Ovary (tissue), 9 donors: ENCODE data around the gene MAN2A2. TPM values are rescaled to one million over a fixed set of nuclear protein-coding genes. Genes with fewer than 3 reads are reported as not detected.

Experiments used
- DNase-seq, 5 donors: peaks; one replicate each; pipeline ENCODE4 v3.0.0-alpha.2; 2019 to 2020
- H3K27ac ChIP-seq, 2 donors: fragments of 200-600 bp; one replicate each; pipeline versions ENCODE4 v1.5.1 to v1.8.0; 2019 to 2022
- H3K27me3 ChIP-seq: fragments of 200-600 bp; one replicate; pipeline ENCODE4 v1.8.0; 2022
- H3K36me3 ChIP-seq: fragments of 200-600 bp; sonication (generic); one replicate; pipeline ENCODE4 v1.5.1; 2019
- H3K4me1 ChIP-seq: one replicate; pipeline ENCODE4 v1.8.1; 2013; ENCODE audit warnings: mild to moderate bottlenecking, moderate library complexity; ENCODE audit not compliant: insufficient read depth
- H3K4me3 ChIP-seq: fragments of 200-600 bp; sonication (generic); one replicate; pipeline ENCODE4 v1.5.1; 2017
- H3K9me3 ChIP-seq, 2 donors: fragments of 200-600 bp in 1 of 2; sonication (generic) in 1 of 2; one replicate each; pipeline versions ENCODE4 v1.5.1 to v1.8.1; 2013 to 2019; ENCODE audit warnings: mild to moderate bottlenecking in 1 of 2, moderate library complexity in 1 of 2
- EP300 ChIP-seq: sonication (generic); formaldehyde crosslinking; IDR thresholded peaks from one replicate; pipeline ENCODE4 v1.6.1; 2017; ENCODE audit warnings: antibody characterized with exemption
- POLR2A ChIP-seq: fragments of 450-650 bp; IDR thresholded peaks from one replicate; pipeline ENCODE4 v1.6.1; 2017; ENCODE audit warnings: antibody characterized with exemption, mild to moderate bottlenecking, moderate library complexity
- WGBS, 3 donors: extraction: QIAGEN DNeasy Blood & Tissue Kit in 1 of 3; methylation state at CpG; one replicate each; pipeline versions ENCODE4 v1.1.5 to v1.1.7; 2013 to 2017; 5-methylcytosine and 5-hydroxymethylcytosine counted together
- intact Hi-C, 4 donors: fragments of 100-400 bp; cut with DNase I; formaldehyde crosslinking; loops; one replicate each; pipeline versions ENCODE4 v1.11.0 to v1.15.1; 2022 to 2023
- polyA plus RNA-seq, 2 donors: library from polyadenylated mRNA; stranded (reverse); fragments of 200-250 nt in 1 of 2; fragments of 350-450 nt in 1 of 2; fragmentation: Illumina TruSeq in 1 of 2; extraction: RNeasy Lipid Tissue Mini Kit (QIAGEN cat#74804) in 1 of 2; gene quantifications; one replicate each; pipeline ENCODE4 v1.2.3, GENCODE V29; 2013 to 2014
- small RNA-seq: library from RNA; depleted of rRNA; stranded (forward); fragments of <200 nt; gene quantifications from one replicate; pipeline ENCODE3, GENCODE V24; 2016
- total RNA-seq, 7 donors: library from RNA; depleted of rRNA in 2 of 7; stranded (reverse); fragments of >200 nt in 2 of 7; fragmentation: NEBNext Ultra II Directional in 3 of 7; extraction: Animal tissue kit (Norgen Biotek cat#: 25700) in 3 of 7; gene quantifications; one replicate each; pipeline versions ENCODE4 v1.1.0 to v1.2.4, GENCODE V29; 2016 to 2023
- TF ChIP-seq, protein P1 (sequence below), 3 donors: fragments of 450-650 bp in 2 of 3; fragments of 200-600 bp in 1 of 3; IDR thresholded peaks; one replicate each; pipeline versions ENCODE4 v1.5.1 to v1.8.0; 2016 to 2022; ENCODE audit warnings: antibody characterized with exemption in 3 of 3, mild to moderate bottlenecking in 1 of 3
- donor health status: DM: no; HTN: no; CAD: no; lungs with moderate emphysema.
- donor health status: DM: no; HTN: no; CAD: no.
- donor health status: Bipolar disorder and iron deficiency.
- donor health status: DM: yes; HTN: yes; CAD: no.
- donor health status: DM: no; HTN: no; CAD: no.
- donor health status: DM: yes; HTN: yes; CAD: no.

MAN2A2 gene
- total and polyA plus RNA-seq, 9 donors = 25.3 to 66.5 (median 31.2) TPM

- TF ChIP-seq, protein P1, sequence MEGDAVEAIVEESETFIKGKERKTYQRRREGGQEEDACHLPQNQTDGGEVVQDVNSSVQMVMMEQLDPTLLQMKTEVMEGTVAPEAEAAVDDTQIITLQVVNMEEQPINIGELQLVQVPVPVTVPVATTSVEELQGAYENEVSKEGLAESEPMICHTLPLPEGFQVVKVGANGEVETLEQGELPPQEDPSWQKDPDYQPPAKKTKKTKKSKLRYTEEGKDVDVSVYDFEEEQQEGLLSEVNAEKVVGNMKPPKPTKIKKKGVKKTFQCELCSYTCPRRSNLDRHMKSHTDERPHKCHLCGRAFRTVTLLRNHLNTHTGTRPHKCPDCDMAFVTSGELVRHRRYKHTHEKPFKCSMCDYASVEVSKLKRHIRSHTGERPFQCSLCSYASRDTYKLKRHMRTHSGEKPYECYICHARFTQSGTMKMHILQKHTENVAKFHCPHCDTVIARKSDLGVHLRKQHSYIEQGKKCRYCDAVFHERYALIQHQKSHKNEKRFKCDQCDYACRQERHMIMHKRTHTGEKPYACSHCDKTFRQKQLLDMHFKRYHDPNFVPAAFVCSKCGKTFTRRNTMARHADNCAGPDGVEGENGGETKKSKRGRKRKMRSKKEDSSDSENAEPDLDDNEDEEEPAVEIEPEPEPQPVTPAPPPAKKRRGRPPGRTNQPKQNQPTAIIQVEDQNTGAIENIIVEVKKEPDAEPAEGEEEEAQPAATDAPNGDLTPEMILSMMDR (IDR thresholded peaks at IDR 0.05) = no peak
- TF ChIP-seq EP300 (no peak), POLR2A (no peak)
- WGBS, 3 donors = 93 to 98% (median 95%) methylated on average over 1 of the region's 1 CpG
- DNase-seq = no peak
- intact Hi-C loops = no loop called here
- Histone ChIP-seq H3K4me1 (no peaks in the 10 kb centered on the region), H3K4me3 (no peak overlapping the region), H3K27ac (no peak overlapping the region), H3K9me3 (no peaks in the 10 kb centered on the region), H3K27me3 (no peaks in the 10 kb centered on the region), H3K36me3 (no peaks in the 10 kb centered on the region)
Observed at GRCh38 chr15:90968434-90968833, 65.3 kb downstream of the MAN2A2 start.

DNA sequence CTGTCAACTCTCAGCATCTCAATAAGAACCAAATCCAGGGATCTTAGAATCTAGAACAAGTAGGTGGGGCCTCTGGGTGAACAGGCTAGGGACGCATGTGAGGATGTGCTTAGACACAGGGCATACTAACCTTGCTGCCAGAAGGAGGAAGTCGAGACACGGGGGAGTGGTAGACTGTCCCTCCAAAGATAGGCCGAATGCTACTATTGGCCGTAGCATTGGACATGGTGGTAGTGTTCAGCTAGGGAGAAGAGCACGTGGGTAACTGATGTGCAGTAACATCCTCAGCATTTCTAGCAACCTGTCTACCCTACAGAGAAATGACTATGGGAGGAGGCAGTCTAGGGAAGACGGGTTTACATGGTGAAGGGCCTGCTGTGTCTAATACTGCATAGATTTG is 67.2 kb downstream of the MAN2A2 start:
- H3K9me3 ChIP-seq = no peaks in the 10 kb centered on the region
- no peak overlapping the region for H3K27ac ChIP-seq
- H3K4me1 ChIP-seq = no peaks in the 10 kb centered on the region
- H3K4me3 ChIP-seq = no peak overlapping the region
- no peak for DNase-seq
- no peaks in the 10 kb centered on the region for H3K36me3 ChIP-seq
- WGBS, 3 donors = 84 to 91% (median 87%) methylated on average over 7 of the region's 7 CpGs
- H3K27me3 ChIP-seq = no peaks in the 10 kb centered on the region
- intact Hi-C loops = no loop called here
- TF ChIP-seq EP300 (no peak), POLR2A (no peak)
- TF ChIP-seq, protein P1 (IDR thresholded peaks at IDR 0.05) = no peak

- no peak overlapping the region for H3K27ac ChIP-seq
- no peaks in the 10 kb centered on the region for H3K4me1 ChIP-seq
- no peak for DNase-seq
- intact Hi-C loops = no loop called here
- H3K9me3 ChIP-seq = no peaks in the 10 kb centered on the region
- TF ChIP-seq EP300 (no peak), POLR2A (no peak)
- TF ChIP-seq, protein P1 (IDR thresholded peaks at IDR 0.05) = no peak
- no peaks in the 10 kb centered on the region for H3K27me3 ChIP-seq
- 83 to 97% (median 87%) methylated on average over 5 of the region's 5 CpGs for WGBS, 3 donors
- H3K4me3 ChIP-seq = no peak overlapping the region
- no peaks in the 10 kb centered on the region for H3K36me3 ChIP-seq
Observed at GRCh38 chr15:90972133-90972532, 69.0 kb downstream of the MAN2A2 start.

Small RNA genes lying within 50 kb of the gene (small RNA-seq; reads per million reads assigned to genes)
- gene RN7SL363P = not detected

Other genes with a start within 250 kb of the MAN2A2 start
- 1 to 10 TPM in 1 of 7 donors, under 1 TPM in 5, not detected in 1; 0.15 to 1.9 (median 0.78) TPM for gene BLM, start 186.0 kb upstream of the MAN2A2 start, total RNA-seq
- 1 to 10 TPM in 1 of 2 donors, under 1 TPM in 1; 0.40 to 1.3 TPM for gene BLM, start 186.0 kb upstream of the MAN2A2 start, polyA plus RNA-seq
- 10 to 100 TPM; 17.9 to 38.6 (median 35.1) TPM for gene FURIN, start 34.7 kb upstream of the MAN2A2 start, total RNA-seq
- gene FURIN, start 34.7 kb upstream of the MAN2A2 start, polyA plus RNA-seq = 10 to 100 TPM in 1 of 2 donors, 1 to 10 TPM in 1; 6.2 to 33.7 TPM
- gene FES, start 18.8 kb upstream of the MAN2A2 start, total RNA-seq = 10 to 100 TPM; 20.0 to 37.2 (median 24.8) TPM
- gene FES, start 18.8 kb upstream of the MAN2A2 start, polyA plus RNA-seq = 10 to 100 TPM in 1 of 2 donors, 1 to 10 TPM in 1; 2.2 to 25.6 TPM
- gene HDDC3, start 29.2 kb downstream of the MAN2A2 start, total RNA-seq = 10 to 100 TPM; 11.7 to 17.2 (median 13.5) TPM
- 10 to 100 TPM; 13.0 to 13.1 TPM for gene HDDC3, start 29.2 kb downstream of the MAN2A2 start, polyA plus RNA-seq
- gene UNC45A, start 32.0 kb downstream of the MAN2A2 start, total RNA-seq = 10 to 100 TPM; 26.2 to 75.6 (median 56.1) TPM
- gene UNC45A, start 32.0 kb downstream of the MAN2A2 start, polyA plus RNA-seq = 10 to 100 TPM; 30.5 to 50.8 TPM
- gene RCCD1, start 51.6 kb downstream of the MAN2A2 start, total RNA-seq = 10 to 100 TPM in 6 of 7 donors, 1 to 10 TPM in 1; 8.8 to 15.6 (median 13.5) TPM
- gene RCCD1, start 51.6 kb downstream of the MAN2A2 start, polyA plus RNA-seq = 10 to 100 TPM in 1 of 2 donors, 1 to 10 TPM in 1; 8.7 to 13.0 TPM
- 1 to 10 TPM; 5.7 to 9.2 (median 6.8) TPM for gene PRC1, start 91.2 kb downstream of the MAN2A2 start, total RNA-seq
- 10 to 100 TPM in 1 of 2 donors, 1 to 10 TPM in 1; 6.5 to 13.2 TPM for gene PRC1, start 91.2 kb downstream of the MAN2A2 start, polyA plus RNA-seq
- 10 to 100 TPM in 6 of 7 donors, 1 to 10 TPM in 1; 8.5 to 17.4 (median 13.2) TPM for gene VPS33B, start 119.3 kb downstream of the MAN2A2 start, total RNA-seq
- gene VPS33B, start 119.3 kb downstream of the MAN2A2 start, polyA plus RNA-seq = 10 to 100 TPM in 1 of 2 donors, 1 to 10 TPM in 1; 9.2 to 14.0 TPM
- gene SV2B, start 197.0 kb downstream of the MAN2A2 start, total RNA-seq = 1 to 10 TPM in 1 of 7 donors, under 1 TPM in 5, not detected in 1; 0.11 to 1.3 (median 0.22) TPM
- gene SV2B, start 197.0 kb downstream of the MAN2A2 start, polyA plus RNA-seq = under 1 TPM; 0.10 to 0.93 TPM